Endothelial cell of umbilical vein (primary cell): Measurements from ENCODE around the gene RMC1. TPM values are rescaled to one million over a fixed set of nuclear protein-coding genes. Genes with fewer than 3 reads are reported as not detected.

ENCODE experiments used
- BruUV-seq: library from RNA; stranded (reverse); fragments of 400-500 nt; replicated peaks from 2 replicates; lab custom pipeline; 2021; lab: Mats Ljungman, UMichigan
- CTCF ChIA-PET: fragments of 300-600, 350-600 bp; sonication (Branson Sonifier 250); formaldehyde crosslinking; loops from one replicate; lab custom pipeline; 2021; ENCODE audit warnings: antibody characterized with exemption, inconsistent platforms; lab: Charles Lee
- POLR2A ChIA-PET: fragments of 300-600, 350-600 bp; sonication (Branson Sonifier 250); formaldehyde crosslinking; loops from one replicate; lab custom pipeline; 2021; ENCODE audit warnings: antibody characterized with exemption, inconsistent platforms; lab: Charles Lee
- DNase-seq: peaks from one replicate; pipeline ENCODE4 v3.0.0-alpha.2; 2011; ENCODE audit warnings: low read depth, low spot score
- FAIRE-seq: peaks from 2 replicates; lab custom pipeline; 2011; peaks lifted over from hg19 to GRCh38; lab: Jason Lieb, UNC
- H2AFZ ChIP-seq: 2 replicates; pipeline ENCODE4 v1.6.0; 2012; ENCODE audit warnings: low read depth, low read length, control low read depth, inconsistent platforms
- H3K27ac ChIP-seq: 2 replicates; pipeline ENCODE4 v1.5.1; 2011; ENCODE audit warnings: low read depth, mild to moderate bottlenecking, control low read depth, low read length, moderate library complexity; ENCODE audit not compliant: insufficient read depth
- H3K27me3 ChIP-seq, 2 experiments: 2 replicates each; pipeline versions ENCODE4 v1.6.0 to v1.6.1; 2011; ENCODE audit warnings: low read length in 2 of 2, mixed read lengths in 1 of 2; ENCODE audit not compliant: control insufficient read depth in 2 of 2, insufficient read depth in 2 of 2
- H3K36me3 ChIP-seq, 2 experiments: 2 replicates in 1 of 2; 3 replicates in 1 of 2; pipeline ENCODE4 v1.5.1; 2011; ENCODE audit warnings: low read length in 2 of 2, mild to moderate bottlenecking in 1 of 2, moderate library complexity in 1 of 2; ENCODE audit not compliant: control insufficient read depth in 2 of 2, insufficient read depth in 2 of 2; ENCODE audit errors: extremely low read depth in 1 of 2
- H3K4me1 ChIP-seq: 3 replicates; pipeline ENCODE4 v1.5.1; 2011; ENCODE audit warnings: mild to moderate bottlenecking, low read length; ENCODE audit not compliant: control insufficient read depth, insufficient read depth; ENCODE audit errors: extremely low read depth
- H3K4me2 ChIP-seq: 2 replicates; pipeline ENCODE4 v1.6.1; 2011; ENCODE audit warnings: low read length, control low read depth, mixed read lengths; ENCODE audit not compliant: insufficient read depth
- H3K4me3 ChIP-seq, 3 experiments: fragments of 200-600 bp in 1 of 3; sonication (generic), shearing (Covaris generic) in 1 of 3; replicated peaks in 1 of 3; 2 replicates each; pipeline ENCODE4 v1.5.1; 2011 to 2016; ENCODE audit warnings: control low read depth in 3 of 3, low read length in 3 of 3, mild to moderate bottlenecking in 2 of 3, inconsistent platforms in 1 of 3, low read depth in 1 of 3, moderate library complexity in 1 of 3; ENCODE audit not compliant: insufficient read depth in 1 of 3
- H3K79me2 ChIP-seq: 2 replicates; pipeline ENCODE4 v1.6.0; 2012; ENCODE audit warnings: low read length, inconsistent platforms; ENCODE audit not compliant: control insufficient read depth, insufficient read depth
- H3K9ac ChIP-seq: replicated peaks from 2 replicates; pipeline ENCODE3; 2011; ENCODE audit warnings: low read length, control low read depth; ENCODE audit not compliant: insufficient read depth; ENCODE audit errors: extremely low read depth
- H3K9me1 ChIP-seq: replicated peaks from 3 replicates; pipeline ENCODE4 v1.6.0; 2011; ENCODE audit warnings: mild to moderate bottlenecking, low read length; ENCODE audit not compliant: control insufficient read depth, insufficient read depth; ENCODE audit errors: extremely low read depth
- H3K9me3 ChIP-seq: replicated peaks from 2 replicates; pipeline ENCODE4 v1.5.1; 2012; ENCODE audit warnings: low read length, inconsistent platforms; ENCODE audit not compliant: control insufficient read depth, insufficient read depth
- H4K20me1 ChIP-seq: replicated peaks from 2 replicates; pipeline ENCODE3; 2011; ENCODE audit warnings: mild to moderate bottlenecking, low read length; ENCODE audit not compliant: control insufficient read depth, insufficient read depth; ENCODE audit errors: extremely low read depth
- EZH2 ChIP-seq: IDR thresholded peaks from 2 replicates; pipeline ENCODE4 v1.6.1; 2012; ENCODE audit warnings: borderline replicate concordance, low read depth, mild to moderate bottlenecking, moderate library complexity, low read length, inconsistent platforms; ENCODE audit not compliant: severe bottlenecking
- GATA2 ChIP-seq: IDR thresholded peaks from 2 replicates; pipeline ENCODE4 v1.7.0; 2011; ENCODE audit warnings: low read depth, mild to moderate bottlenecking, moderate library complexity, mixed read lengths, low read length; ENCODE audit not compliant: insufficient read length, insufficient read depth
- JUN ChIP-seq: IDR thresholded peaks from 2 replicates; pipeline ENCODE4 v1.6.1; 2011; ENCODE audit warnings: borderline replicate concordance, low read depth; ENCODE audit not compliant: insufficient read length, insufficient read depth
- MYC ChIP-seq: IDR thresholded peaks from one replicate; pipeline ENCODE4 v1.6.1; 2011; ENCODE audit warnings: mild to moderate bottlenecking, low read depth, low read length
- POLR2A ChIP-seq: IDR thresholded peaks from 2 replicates; pipeline ENCODE4 v1.6.1; 2012; ENCODE audit warnings: low read depth, mild to moderate bottlenecking, control low read depth, low read length
- dilution Hi-C: fragments of 300-500 bp; cut with MboI; formaldehyde crosslinking; loops from one replicate; pipeline ENCODE4 v1.15.0; 2019; ENCODE audit warnings: low sequenced_read_pairs; ENCODE audit not compliant: extremely low pct_ligation_motif_present
- intact Hi-C: fragments of 100-400 bp; cut with micrococcal nuclease; formaldehyde crosslinking; loops from one replicate; pipeline ENCODE4 v1.10.0; 2022
- polyA plus RNA-seq, 4 experiments: library from polyadenylated mRNA; depleted of rRNA in 3 of 4; stranded (reverse) in 3 of 4; unstranded in 1 of 4; fragments of >200 nt; gene quantifications; 2 replicates each; pipeline versions ENCODE4 v1.2.1 to v1.2.3, GENCODE V29; 2011 to 2012; ENCODE audit warnings: missing spikeins in 1 of 4
- total RNA-seq: library from RNA; stranded (reverse); gene quantifications from 2 replicates; pipeline ENCODE4 v1.2.3, GENCODE V29; 2021
- TF ChIP-seq, protein P1 (sequence below), 2 donors: IDR thresholded peaks; 1 replicate in 1 of 2; 2 replicates in 1 of 2; pipeline ENCODE4 v1.5.1; 2011; ENCODE audit warnings: low read length in 2 of 2, mild to moderate bottlenecking in 2 of 2, moderate library complexity in 2 of 2, control low read depth in 1 of 2, inconsistent platforms in 1 of 2, low read depth in 1 of 2; ENCODE audit not compliant: insufficient read depth in 1 of 2; ENCODE audit errors: extremely low read depth in 1 of 2

Gene RMC1
- total and polyA plus RNA-seq, 2 donors (not counting 3 experiments of a cell fraction or from before 2014, with no cell fraction given) = 26.2 to 29.7 TPM

DNA sequence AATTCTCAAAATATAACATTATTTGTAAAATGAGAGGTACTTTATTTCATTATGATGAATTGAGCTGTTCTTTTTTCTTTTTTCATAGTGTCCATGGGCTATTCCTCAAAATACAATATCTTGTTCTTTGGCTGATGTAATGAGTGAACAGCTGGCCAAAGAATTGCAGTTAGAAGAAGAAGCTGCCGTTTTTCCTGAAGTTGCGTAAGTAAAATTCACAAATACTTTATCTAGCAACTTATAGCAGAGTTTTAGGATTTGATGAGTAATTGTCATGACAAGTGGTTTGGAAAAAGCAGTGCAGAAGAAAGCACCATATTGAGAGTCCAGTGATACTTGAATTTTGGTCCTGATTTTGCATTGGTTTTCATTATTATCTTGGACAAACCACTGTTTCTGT lies 40.4 kb upstream of the RMC1 start:
- peaks cover 13% of the 10 kb centered on the region for H4K20me1 ChIP-seq
- H3K4me1 ChIP-seq = peaks cover 5% of the 10 kb centered on the region
- H3K27me3 ChIP-seq = no peaks in the 10 kb centered on the region
- peaks cover 14 to 15% of the 10 kb centered on the region in 2 experiments for H3K36me3 ChIP-seq
- no TSS peak for BruUV-seq
- H3K4me2 ChIP-seq = no peak overlapping the region
- no peaks in the 10 kb centered on the region for H3K9me1 ChIP-seq
- TF ChIP-seq, protein P1, sequence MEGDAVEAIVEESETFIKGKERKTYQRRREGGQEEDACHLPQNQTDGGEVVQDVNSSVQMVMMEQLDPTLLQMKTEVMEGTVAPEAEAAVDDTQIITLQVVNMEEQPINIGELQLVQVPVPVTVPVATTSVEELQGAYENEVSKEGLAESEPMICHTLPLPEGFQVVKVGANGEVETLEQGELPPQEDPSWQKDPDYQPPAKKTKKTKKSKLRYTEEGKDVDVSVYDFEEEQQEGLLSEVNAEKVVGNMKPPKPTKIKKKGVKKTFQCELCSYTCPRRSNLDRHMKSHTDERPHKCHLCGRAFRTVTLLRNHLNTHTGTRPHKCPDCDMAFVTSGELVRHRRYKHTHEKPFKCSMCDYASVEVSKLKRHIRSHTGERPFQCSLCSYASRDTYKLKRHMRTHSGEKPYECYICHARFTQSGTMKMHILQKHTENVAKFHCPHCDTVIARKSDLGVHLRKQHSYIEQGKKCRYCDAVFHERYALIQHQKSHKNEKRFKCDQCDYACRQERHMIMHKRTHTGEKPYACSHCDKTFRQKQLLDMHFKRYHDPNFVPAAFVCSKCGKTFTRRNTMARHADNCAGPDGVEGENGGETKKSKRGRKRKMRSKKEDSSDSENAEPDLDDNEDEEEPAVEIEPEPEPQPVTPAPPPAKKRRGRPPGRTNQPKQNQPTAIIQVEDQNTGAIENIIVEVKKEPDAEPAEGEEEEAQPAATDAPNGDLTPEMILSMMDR (IDR thresholded peaks at IDR 0.05; ENCODE audit: extremely low read depth in 1 of 2, insufficient read depth in 1 of 2, low read depth in 1 of 2, low read length in 2 of 2) = no peak
- TF ChIP-seq EZH2 (no peak), JUN (no peak)
- H3K79me2 ChIP-seq = peaks cover 45% of the 10 kb centered on the region
- intact Hi-C loops (no loop called here), dilution Hi-C loops (no loop called here)
- ChIA-PET CTCF (interaction anchor here (0.8 to 1.6 kb wide), 3 partner anchors 12 to 431 kb away, joined by 3 to 5 read pairs (median 3); no protein-coding TSS in a partner anchor), POLR2A (no interaction called here)
- no peak overlapping the region for H3K4me3 ChIP-seq
- H2AFZ ChIP-seq = no peak overlapping the region
- no peak for FAIRE-seq
- H3K9me3 ChIP-seq = no peaks in the 10 kb centered on the region
- no peak overlapping the region for H3K27ac ChIP-seq
- no peak for DNase-seq
- no peak overlapping the region for H3K9ac ChIP-seq

DNA sequence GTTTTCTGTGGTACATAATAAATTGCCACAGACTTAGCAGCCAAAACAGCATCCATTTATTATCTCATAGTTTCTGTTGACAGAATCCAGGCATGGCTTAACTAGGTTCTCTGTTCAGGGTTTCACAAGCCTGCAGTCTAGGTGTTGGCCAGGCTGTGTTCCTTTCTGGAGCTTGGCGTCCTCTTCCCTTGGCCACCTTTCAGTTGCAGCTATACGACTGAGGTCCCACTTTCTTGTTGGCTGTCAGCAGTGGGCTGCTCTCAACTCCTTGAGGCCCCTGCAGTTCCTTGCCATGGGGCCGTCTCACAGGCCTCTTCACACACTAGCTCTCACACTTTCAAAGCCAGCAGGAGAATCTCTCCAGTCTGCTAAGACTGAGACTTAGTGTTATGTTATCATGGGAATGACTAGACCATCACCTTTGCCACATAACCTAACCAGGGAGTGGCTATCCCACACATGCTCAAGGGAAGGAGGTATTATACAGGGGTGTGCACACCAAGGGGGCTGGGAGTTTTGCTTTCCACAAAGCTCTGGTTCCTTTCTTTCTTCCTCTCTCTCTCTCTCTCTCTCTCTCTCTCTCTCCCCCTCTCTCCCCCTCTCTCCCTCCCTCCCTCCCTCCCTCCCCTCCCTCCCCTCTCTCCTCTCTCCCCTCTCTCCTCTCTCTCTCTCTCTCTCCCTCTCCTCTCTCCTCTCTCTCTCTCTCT lies 34.4 kb upstream of the RMC1 start:
- Histone ChIP-seq H3K36me3 (peaks cover 22 to 27% of the 10 kb centered on the region in 2 experiments), H3K9me3 (no peaks in the 10 kb centered on the region), H3K4me1 (no peaks in the 10 kb centered on the region), H3K9me1 (no peaks in the 10 kb centered on the region), H4K20me1 (no peaks in the 10 kb centered on the region), H3K27me3 (no peaks in the 10 kb centered on the region), H2AFZ (no peak overlapping the region), H3K79me2 (peaks cover 3% of the 10 kb centered on the region), H3K4me3 (no peak overlapping the region), H3K9ac (no peak overlapping the region), H3K27ac (no peak overlapping the region), H3K4me2 (no peak overlapping the region)
- POLR2A ChIA-PET = no interaction called here
- CTCF ChIA-PET = interaction anchor here (1.5 kb wide), 1 partner anchor 14 kb away, joined by 5 read pairs; no protein-coding TSS in a partner anchor
- DNase-seq (no peak), FAIRE-seq (no peak)
- intact Hi-C loops = no loop called here
- no TSS peak for BruUV-seq
- no peak for TF ChIP-seq JUN
- TF ChIP-seq GATA2 = no peak
- TF ChIP-seq MYC = no peak
- TF ChIP-seq POLR2A = no peak
- dilution Hi-C loops = no loop called here
